ENCODE data around the gene RNF41. TPM values are rescaled to one million over a fixed set of nuclear protein-coding genes. Genes with fewer than 3 reads are reported as not detected.

RNF41 gene
- total and polyA plus RNA-seq, 2 donors (not counting 3 experiments of a cell fraction or from before 2014, with no cell fraction given) = 88.3 to 203 TPM

DNA sequence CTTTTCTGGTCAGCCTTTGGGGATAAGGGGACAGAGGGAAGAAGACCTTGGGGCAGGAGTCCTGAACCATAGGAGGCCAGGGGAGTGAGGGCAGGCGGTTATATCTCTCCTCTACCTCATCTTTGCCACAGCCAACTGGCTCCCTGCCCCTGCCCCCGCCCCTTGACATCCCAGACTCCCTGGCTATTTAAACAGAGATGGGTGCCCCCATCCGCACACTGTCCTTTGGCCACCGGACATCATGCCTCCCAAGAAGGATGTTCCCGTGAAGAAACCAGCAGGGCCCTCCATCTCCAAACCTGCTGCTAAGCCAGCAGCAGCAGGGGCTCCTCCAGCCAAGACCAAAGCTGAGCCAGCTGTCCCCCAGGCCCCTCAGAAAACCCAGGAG is 68.0 kb downstream of the RNF41 start:
- ChIA-PET CTCF (no interaction called here), POLR2A (no interaction called here)
- Histone ChIP-seq H3K9ac (replicated peaks; ENCODE audit: extremely low read depth, insufficient read depth, low read length) (no peak overlapping the region), H3K27ac (ENCODE audit: insufficient read depth, low read depth, low read length) (no peak overlapping the region), H3K4me2 (ENCODE audit: insufficient read depth, low read length) (no peak overlapping the region), H3K27me3 (ENCODE audit: control insufficient read depth in 2 of 2, insufficient read depth in 2 of 2, low read length in 2 of 2) (no peaks in the 10 kb centered on the region), H3K9me1 (replicated peaks; ENCODE audit: control insufficient read depth, extremely low read depth, insufficient read depth, low read length) (no peaks in the 10 kb centered on the region), H3K36me3 (ENCODE audit: control insufficient read depth in 2 of 2, extremely low read depth in 1 of 2, insufficient read depth in 2 of 2, low read length in 2 of 2) (peaks cover 0 to 7% of the 10 kb centered on the region in 2 experiments), H2AFZ (ENCODE audit: low read depth, low read length) (no peak overlapping the region), H4K20me1 (replicated peaks; ENCODE audit: control insufficient read depth, extremely low read depth, insufficient read depth, low read length) (no peaks in the 10 kb centered on the region), H3K79me2 (ENCODE audit: control insufficient read depth, insufficient read depth, low read length) (peaks cover 10% of the 10 kb centered on the region), H3K4me1 (ENCODE audit: control insufficient read depth, extremely low read depth, insufficient read depth, low read length) (peaks cover 20% of the 10 kb centered on the region), H3K9me3 (replicated peaks; ENCODE audit: control insufficient read depth, insufficient read depth, low read length) (no peaks in the 10 kb centered on the region), H3K4me3 (replicated peaks in 1 of 3; ENCODE audit: insufficient read depth in 1 of 3, low read depth in 1 of 3, low read length in 3 of 3) (no peak overlapping the region)
- dilution Hi-C loops (cut with MboI; ENCODE audit: extremely low pct_ligation_motif_present, low sequenced_read_pairs) (no loop called here), intact Hi-C loops (cut with micrococcal nuclease) (no loop called here)
- FAIRE-seq (no peak), DNase-seq (ENCODE audit: low read depth, low spot score) (no peak)
- TF ChIP-seq FOS (IDR thresholded peaks at IDR 0.05; ENCODE audit: borderline replicate concordance, insufficient read depth, low read length) = no peak
- no peak for TF ChIP-seq EZH2 (IDR thresholded peaks at IDR 0.05; ENCODE audit: borderline replicate concordance, low read depth, low read length, severe bottlenecking)
- TF ChIP-seq GATA2 (IDR thresholded peaks at IDR 0.05; ENCODE audit: insufficient read depth, insufficient read length, low read depth, low read length) = no peak
- no peak for TF ChIP-seq CTCF (IDR thresholded peaks at IDR 0.05; ENCODE audit: extremely low read depth in 1 of 2, insufficient read depth in 1 of 2, low read depth in 1 of 2, low read length in 2 of 2)
- no peak for TF ChIP-seq POLR2A (IDR thresholded peaks at IDR 0.05; ENCODE audit: low read depth, low read length)
- no peak for TF ChIP-seq POLR2AphosphoS5 (IDR thresholded peaks at IDR 0.05; ENCODE audit: insufficient read depth, low read depth, low read length)
- TF ChIP-seq MYC (IDR thresholded peaks at IDR 0.05; ENCODE audit: low read depth, low read length) = no peak
- no TSS peak for BruUV-seq (replicated peaks)

All from endothelial cell of umbilical vein (primary cell).